ENCODE measurements around the gene BCOR.
A peak's percentile ranks its signal among the peaks of the same experiment; 100 is the strongest.

Gene BCOR

GRCh38 chrX:40127052-40127451 is 29.3 kb upstream of the BCOR start:
- Mint-ChIP-seq H3K27me3 (no peaks in the 10 kb centered on the region), H3K4me1 (peaks cover 5% of the 10 kb centered on the region), H3K27ac (no peak overlapping the region), H3K36me3 (no peaks in the 10 kb centered on the region), H3K9me3 (no peaks in the 10 kb centered on the region), H3K4me3 (no peak overlapping the region)
- ATAC-seq, result no peak

DNA sequence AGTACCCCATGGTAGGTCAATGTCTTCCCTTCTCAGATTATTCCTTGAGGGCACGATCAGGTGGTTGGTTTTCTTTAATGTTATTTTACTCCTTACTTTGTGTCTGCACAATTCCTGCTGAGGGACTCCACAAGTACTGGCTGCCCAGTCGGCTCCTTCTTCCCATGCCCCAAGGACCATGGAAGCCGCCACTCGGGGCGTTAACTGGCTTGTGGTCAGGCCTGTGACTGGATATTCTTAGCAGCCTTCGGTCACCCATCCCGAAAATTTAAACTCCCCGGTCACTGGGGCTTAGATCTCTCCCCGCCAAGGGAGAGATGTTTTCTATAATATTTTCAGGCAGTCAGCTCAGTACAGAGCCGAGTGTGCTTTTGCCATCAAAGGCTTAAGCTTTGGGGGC is 24.7 kb upstream of the BCOR start:
- peaks cover 21% of the 10 kb centered on the region for H3K4me1 Mint-ChIP-seq
- no peak overlapping the region for H3K27ac Mint-ChIP-seq
- H3K36me3 Mint-ChIP-seq, result no peaks in the 10 kb centered on the region
- H3K9me3 Mint-ChIP-seq, result no peaks in the 10 kb centered on the region
- H3K4me3 Mint-ChIP-seq, result no peak overlapping the region
- H3K27me3 Mint-ChIP-seq, result no peaks in the 10 kb centered on the region
- ATAC-seq, result no peak

- peak overlapping the region; percentile 15 for H3K27ac Mint-ChIP-seq
- no peak for ATAC-seq
Observed at GRCh38 chrX:40121618-40122017, 23.9 kb upstream of the BCOR start.

DNA sequence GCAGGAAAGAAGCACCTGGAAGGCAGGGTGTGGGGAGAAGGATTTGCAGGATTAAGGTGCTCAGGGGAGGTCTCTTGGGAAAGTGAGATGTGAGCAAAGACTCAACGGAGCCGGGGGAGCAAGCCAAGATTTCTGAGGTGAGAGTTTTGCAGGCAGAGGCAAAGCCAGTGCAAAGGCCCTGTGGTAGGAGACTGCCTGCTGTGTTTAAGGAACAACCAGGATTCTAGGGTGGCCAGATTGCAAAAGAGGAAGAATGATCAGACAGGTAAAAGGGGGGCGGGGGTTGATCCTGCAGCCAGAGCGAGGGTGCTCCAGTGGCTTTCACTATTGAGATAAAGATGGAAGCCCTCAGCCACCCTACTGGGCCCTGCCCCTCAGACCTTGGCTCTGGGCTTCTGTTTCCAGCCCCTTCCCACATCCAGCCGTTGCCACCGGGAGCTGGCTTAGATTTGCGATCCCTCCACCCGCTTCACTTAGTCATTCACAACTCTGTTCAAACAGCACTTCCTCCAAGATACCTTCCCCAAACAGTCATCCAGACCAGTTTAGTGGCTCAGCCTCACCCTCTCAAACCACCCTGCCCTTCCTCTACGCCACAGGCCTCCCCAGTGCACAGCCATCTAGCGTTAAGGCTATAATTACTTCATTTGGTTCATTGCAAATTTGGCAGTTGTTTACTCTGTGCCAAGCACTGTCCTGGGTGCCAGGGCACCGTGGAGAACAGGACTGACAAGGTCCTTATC is 23.3 kb upstream of the BCOR start:
- H3K27ac Mint-ChIP-seq, result peak overlapping the region; percentile 15
- H3K27me3 Mint-ChIP-seq, result no peaks in the 10 kb centered on the region
- ATAC-seq, result no peak
- H3K4me3 Mint-ChIP-seq, result no peak overlapping the region
- no peaks in the 10 kb centered on the region for H3K9me3 Mint-ChIP-seq
- peaks cover 15% of the 10 kb centered on the region for H3K4me1 Mint-ChIP-seq
- H3K36me3 Mint-ChIP-seq, result no peaks in the 10 kb centered on the region

More at GRCh38 chrX:40121618-40122017, 23.9 kb upstream of the BCOR start:
- Mint-ChIP-seq H3K4me3 (no peak overlapping the region), H3K36me3 (no peaks in the 10 kb centered on the region), H3K9me3 (no peaks in the 10 kb centered on the region), H3K4me1 (peaks cover 15% of the 10 kb centered on the region), H3K27me3 (no peaks in the 10 kb centered on the region)

GRCh38 chrX:40117715-40118285 is 20.0 kb upstream of the BCOR start:
- Mint-ChIP-seq H3K4me3 (no peak overlapping the region), H3K9me3 (no peaks in the 10 kb centered on the region), H3K4me1 (peaks cover 15% of the 10 kb centered on the region), H3K36me3 (no peaks in the 10 kb centered on the region), H3K27me3 (no peaks in the 10 kb centered on the region), H3K27ac (no peak overlapping the region)
- ATAC-seq, result no peak

DNA sequence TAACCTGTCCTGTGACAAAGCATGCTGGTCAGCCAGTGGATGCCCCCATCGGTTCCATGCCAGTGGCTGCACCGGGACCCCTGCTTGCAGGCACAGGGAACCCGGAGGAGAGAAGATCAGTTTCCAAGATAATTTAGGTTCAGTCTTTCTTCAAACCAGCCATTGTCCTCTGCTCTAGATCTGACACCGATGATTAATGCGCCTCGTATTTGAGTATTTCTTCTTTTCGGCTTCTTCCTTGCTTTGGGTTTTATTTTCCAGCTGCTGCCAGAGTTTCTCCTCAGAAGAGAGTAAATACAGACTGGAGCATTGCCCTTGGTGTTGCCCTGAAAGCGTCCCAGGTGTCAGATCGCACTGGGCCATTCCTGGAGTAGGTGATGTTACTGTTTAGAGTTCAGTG is 19.2 kb upstream of the BCOR start:
- no peak for ATAC-seq
- Mint-ChIP-seq H3K4me3 (no peak overlapping the region), H3K9me3 (no peaks in the 10 kb centered on the region), H3K27ac (no peak overlapping the region), H3K4me1 (peaks cover 15% of the 10 kb centered on the region), H3K36me3 (no peaks in the 10 kb centered on the region), H3K27me3 (no peaks in the 10 kb centered on the region)

DNA sequence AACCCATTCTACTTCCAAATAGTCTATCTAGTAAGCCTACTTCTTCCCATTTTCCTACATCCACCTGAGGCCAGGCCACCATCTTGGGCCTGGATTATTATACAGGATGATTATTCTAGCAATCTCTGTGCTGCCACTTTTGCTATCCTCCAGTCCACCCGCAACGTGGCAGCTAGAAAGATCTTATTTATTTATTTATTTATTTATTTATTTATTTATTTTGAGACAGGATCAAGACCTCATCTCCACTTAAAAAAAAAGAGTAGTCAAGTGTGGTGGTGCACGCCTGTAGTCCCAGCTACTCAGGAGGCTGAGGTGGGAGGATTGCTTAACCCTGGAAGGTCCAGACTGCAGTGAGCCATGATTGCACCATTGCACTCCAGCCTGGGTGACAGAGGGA is 15.2 kb upstream of the BCOR start:
- Mint-ChIP-seq H3K4me3 (no peak overlapping the region), H3K4me1 (no peaks in the 10 kb centered on the region), H3K9me3 (no peaks in the 10 kb centered on the region), H3K27me3 (no peaks in the 10 kb centered on the region), H3K36me3 (no peaks in the 10 kb centered on the region), H3K27ac (no peak overlapping the region)
- no peak for ATAC-seq

GRCh38 chrX:40111868-40112267 is 14.1 kb upstream of the BCOR start:
- peaks cover 7% of the 10 kb centered on the region for H3K4me1 Mint-ChIP-seq
- ATAC-seq, result no peak
- no peaks in the 10 kb centered on the region for H3K36me3 Mint-ChIP-seq
- H3K27me3 Mint-ChIP-seq, result no peaks in the 10 kb centered on the region
- no peak overlapping the region for H3K4me3 Mint-ChIP-seq
- no peak overlapping the region for H3K27ac Mint-ChIP-seq
- H3K9me3 Mint-ChIP-seq, result no peaks in the 10 kb centered on the region

DNA sequence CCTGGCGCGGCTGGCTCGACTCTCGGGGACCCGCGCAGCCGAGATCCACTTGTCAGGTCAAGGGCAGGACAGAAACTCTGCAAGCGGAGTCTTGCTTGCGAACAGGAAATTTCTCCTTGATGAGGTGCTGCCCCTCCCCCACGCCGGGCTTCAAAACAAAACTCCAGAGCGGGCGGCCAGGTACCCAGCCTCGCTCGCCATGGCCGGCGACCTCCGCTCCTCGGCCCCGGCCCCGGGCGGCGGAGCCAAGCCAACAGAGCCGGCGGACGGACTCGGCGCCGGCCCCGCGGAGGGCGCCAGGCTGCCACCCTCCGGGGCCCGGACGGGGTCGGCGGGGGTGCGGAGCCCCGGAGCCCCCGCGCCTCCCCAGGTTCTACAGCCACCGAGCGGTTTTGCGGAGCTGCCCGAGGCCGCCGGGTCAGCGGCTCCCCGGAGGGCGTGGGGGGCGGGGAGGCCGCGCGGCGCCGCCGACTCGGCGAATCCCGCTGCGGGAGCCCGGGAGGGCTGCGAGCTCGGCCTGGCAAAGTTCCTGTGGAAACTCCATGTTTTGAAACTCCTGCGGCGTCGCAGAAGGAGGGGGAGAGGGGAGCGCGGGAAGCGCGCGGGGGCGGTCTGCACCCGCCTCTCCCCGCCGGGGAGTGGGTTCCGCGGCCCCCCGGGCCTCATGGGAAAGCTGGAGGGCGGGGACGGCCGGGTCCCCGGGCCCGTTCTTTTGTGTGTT is 11.7 kb upstream of the BCOR start:
- H3K27ac Mint-ChIP-seq, result no peak overlapping the region
- ATAC-seq, result no peak
- no peaks in the 10 kb centered on the region for H3K27me3 Mint-ChIP-seq
- H3K4me3 Mint-ChIP-seq, result peak overlapping the region; percentile 48
- no peaks in the 10 kb centered on the region for H3K36me3 Mint-ChIP-seq
- H3K9me3 Mint-ChIP-seq, result no peaks in the 10 kb centered on the region
- peaks cover 11% of the 10 kb centered on the region for H3K4me1 Mint-ChIP-seq

DNA sequence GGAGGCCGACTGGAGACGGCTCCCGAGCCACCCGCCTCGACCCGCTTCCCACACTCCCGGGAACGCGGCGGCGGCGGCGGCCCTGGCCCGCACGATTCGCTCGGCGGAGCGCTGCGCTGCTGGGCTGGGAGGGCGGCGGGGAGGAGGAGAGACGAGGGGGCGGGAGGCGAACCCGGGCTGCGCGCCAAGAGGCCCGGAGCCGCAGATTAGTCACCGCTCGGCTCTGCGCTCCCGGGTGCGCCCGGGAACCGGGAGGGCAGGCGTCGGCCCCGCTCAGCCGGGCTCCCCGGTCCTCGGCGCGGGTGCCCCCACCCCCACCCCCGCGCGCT is 11.2 kb upstream of the BCOR start:
- Mint-ChIP-seq H3K36me3 (no peaks in the 10 kb centered on the region), H3K4me3 (peak overlapping the region; percentile 61), H3K9me3 (no peaks in the 10 kb centered on the region), H3K27me3 (no peaks in the 10 kb centered on the region), H3K27ac (no peak overlapping the region), H3K4me1 (peaks cover 11% of the 10 kb centered on the region)
- ATAC-seq, result no peak

- Mint-ChIP-seq H3K4me1 (peaks cover 11% of the 10 kb centered on the region), H3K27me3 (no peaks in the 10 kb centered on the region), H3K9me3 (no peaks in the 10 kb centered on the region), H3K4me3 (peak overlapping the region; percentile 61), H3K27ac (no peak overlapping the region), H3K36me3 (no peaks in the 10 kb centered on the region)
- no peak for ATAC-seq
Observed at GRCh38 chrX:40108162-40108958, 10.6 kb upstream of the BCOR start.

- ATAC-seq, result no peak
- Mint-ChIP-seq H3K27me3 (no peaks in the 10 kb centered on the region), H3K9me3 (no peaks in the 10 kb centered on the region), H3K4me3 (peak overlapping the region; percentile 84), H3K27ac (peak overlapping the region; percentile 89), H3K4me1 (peaks cover 11% of the 10 kb centered on the region), H3K36me3 (no peaks in the 10 kb centered on the region)
Observed at GRCh38 chrX:40107291-40108161, 9.8 kb upstream of the BCOR start.

GRCh38 chrX:40106676-40107290 is 9.0 kb upstream of the BCOR start:
- no peak for ATAC-seq
- Mint-ChIP-seq H3K27me3 (no peaks in the 10 kb centered on the region), H3K4me1 (peaks cover 11% of the 10 kb centered on the region), H3K27ac (peak overlapping the region; percentile 89), H3K36me3 (no peaks in the 10 kb centered on the region), H3K4me3 (peak overlapping the region; percentile 84), H3K9me3 (no peaks in the 10 kb centered on the region)
